H1 (cell line): ENCODE measurements around the gene NCOA5. TPM values are rescaled to one million over a fixed set of nuclear protein-coding genes. Genes with fewer than 3 reads are reported as not detected.

Experiments
- CTCF ChIA-PET: fragments of 300-600 bp; sonication (Branson Sonifier 250); formaldehyde crosslinking; loops from one replicate; lab custom pipeline; 2021; ENCODE audit not compliant: partially characterized antibody; lab: Charles Lee
- POLR2A ChIA-PET: fragments of 300-600 bp; sonication (Branson Sonifier 250); formaldehyde crosslinking; loops from one replicate; lab custom pipeline; 2021; ENCODE audit warnings: inconsistent platforms; ENCODE audit not compliant: partially characterized antibody; lab: Charles Lee
- DNase-seq, 2 experiments: peaks; one replicate each; pipeline versions ENCODE4 v3.0.0 to v3.0.0-alpha.2; 2010 to 2022; ENCODE audit warnings: low spot score in 2 of 2, low read depth in 1 of 2, mixed read lengths in 1 of 2
- FAIRE-seq: peaks from 2 replicates; lab custom pipeline; 2011; peaks lifted over from hg19 to GRCh38; lab: Jason Lieb, UNC
- H2AFZ ChIP-seq: 2 replicates; pipeline ENCODE4 v1.8.1; 2012; ENCODE audit warnings: low read length, inconsistent platforms
- H2AK5ac ChIP-seq: 2 replicates; pipeline ENCODE4 v1.6.1; 2013; ENCODE audit warnings: low read depth, low read length
- H2BK120ac ChIP-seq: replicated peaks from 2 replicates; pipeline ENCODE3; 2013; ENCODE audit warnings: low read depth, low read length, inconsistent platforms
- H2BK12ac ChIP-seq: 2 replicates; pipeline ENCODE4 v1.6.1; 2013; ENCODE audit warnings: low read depth, low read length
- H2BK15ac ChIP-seq: 2 replicates; pipeline ENCODE4 v1.6.1; 2013; ENCODE audit warnings: low read length
- H2BK20ac ChIP-seq: 2 replicates; pipeline ENCODE4 v1.6.1; 2013; ENCODE audit warnings: low read length
- H2BK5ac ChIP-seq: 2 replicates; pipeline ENCODE4 v1.6.1; 2013; ENCODE audit warnings: low read depth, low read length
- H3K14ac ChIP-seq: 2 replicates; pipeline ENCODE4 v1.6.1; 2013; ENCODE audit warnings: inconsistent platforms; ENCODE audit not compliant: insufficient read length
- H3K18ac ChIP-seq: 2 replicates; pipeline ENCODE4 v1.6.1; 2013; ENCODE audit warnings: low read length; ENCODE audit errors: extremely low read depth
- H3K23ac ChIP-seq: 2 replicates; pipeline ENCODE4 v1.6.1; 2013; ENCODE audit warnings: inconsistent platforms; ENCODE audit not compliant: insufficient read length
- H3K23me2 ChIP-seq: 2 replicates; pipeline ENCODE4 v1.6.1; 2013; ENCODE audit warnings: low read depth, low read length
- H3K27ac ChIP-seq: 2 replicates; pipeline ENCODE4 v1.6.1; 2011; ENCODE audit warnings: low read depth, low read length, inconsistent platforms
- H3K27me3 ChIP-seq, 4 experiments: replicated peaks in 1 of 4; 1 replicate in 1 of 4; 2 replicates in 3 of 4; pipeline versions ENCODE4 v1.6.1 to v1.8.1; 2011 to 2013; ENCODE audit warnings: low read length in 3 of 4, mild to moderate bottlenecking in 3 of 4, inconsistent platforms in 2 of 4, mixed read lengths in 2 of 4, moderate library complexity in 1 of 4; ENCODE audit not compliant: control insufficient read depth in 3 of 4, insufficient read depth in 3 of 4; ENCODE audit errors: extremely low read depth in 1 of 4
- H3K36me3 ChIP-seq, 4 experiments: 2 replicates each; pipeline versions ENCODE4 v1.6.1 to v1.8.1; 2011 to 2013; ENCODE audit warnings: mild to moderate bottlenecking in 4 of 4, low read length in 3 of 4, moderate library complexity in 2 of 4, control low read depth in 1 of 4, inconsistent platforms in 1 of 4; ENCODE audit not compliant: insufficient read depth in 4 of 4, control insufficient read depth in 2 of 4
- H3K4ac ChIP-seq: replicated peaks from 2 replicates; pipeline ENCODE3; 2013; ENCODE audit warnings: low read length, low read depth, mixed read lengths, inconsistent platforms; ENCODE audit not compliant: insufficient read length
- H3K4me1 ChIP-seq, 4 experiments: replicated peaks in 1 of 4; 1 replicate in 1 of 4; 2 replicates in 3 of 4; pipeline versions ENCODE4 v1.6.1 to v1.8.1; 2011 to 2013; ENCODE audit warnings: low read length in 3 of 4, inconsistent platforms in 2 of 4, mixed read lengths in 1 of 4; ENCODE audit not compliant: insufficient read depth in 4 of 4, control insufficient read depth in 3 of 4
- H3K4me2 ChIP-seq, 2 experiments: 2 replicates each; pipeline versions ENCODE4 v1.6.1 to v1.8.1; 2011 to 2013; ENCODE audit warnings: low read depth in 2 of 2, low read length in 2 of 2, control low read depth in 1 of 2, inconsistent platforms in 1 of 2, mild to moderate bottlenecking in 1 of 2; ENCODE audit not compliant: insufficient read depth in 1 of 2
- H3K4me3 ChIP-seq, 4 experiments: fragments of 200-600, 300-600 bp in 1 of 4; sonication (generic), shearing (Covaris generic), sonication (Bioruptor Twin) in 1 of 4; 2 replicates each; pipeline versions ENCODE4 v1.5.1 to v1.8.1; 2011 to 2016; ENCODE audit warnings: low read length in 4 of 4, low read depth in 3 of 4, control low read depth in 2 of 4, inconsistent platforms in 2 of 4, mild to moderate bottlenecking in 2 of 4, mixed read lengths in 1 of 4, moderate library complexity in 1 of 4; ENCODE audit not compliant: insufficient read depth in 2 of 4; ENCODE audit errors: extremely low read depth in 1 of 4
- H3K56ac ChIP-seq: replicated peaks from 2 replicates; pipeline ENCODE3; 2013; ENCODE audit warnings: low read depth, mild to moderate bottlenecking, mixed read lengths, low read length, inconsistent platforms; ENCODE audit not compliant: insufficient read length
- H3K79me1 ChIP-seq: 2 replicates; pipeline ENCODE4 v1.6.1; 2013; ENCODE audit warnings: low read depth, low read length, control low read depth
- H3K79me2 ChIP-seq, 2 experiments: 2 replicates each; pipeline versions ENCODE4 v1.6.1 to v1.8.1; 2012 to 2013; ENCODE audit warnings: low read length in 2 of 2, mild to moderate bottlenecking in 2 of 2, inconsistent platforms in 1 of 2; ENCODE audit not compliant: insufficient read depth in 2 of 2, control insufficient read depth in 1 of 2
- H3K9ac ChIP-seq, 4 experiments: replicated peaks in 1 of 4; 1 replicate in 1 of 4; 2 replicates in 3 of 4; pipeline versions ENCODE4 v1.6.1 to v1.8.1; 2011 to 2013; ENCODE audit warnings: low read depth in 3 of 4, low read length in 3 of 4, control low read depth in 2 of 4, mild to moderate bottlenecking in 2 of 4, moderate library complexity in 2 of 4, inconsistent platforms in 1 of 4; ENCODE audit errors: extremely low read depth in 1 of 4
- H3K9me3 ChIP-seq, 2 experiments: 2 replicates each; pipeline versions ENCODE4 v1.6.1 to v1.8.1; 2012 to 2013; ENCODE audit warnings: mild to moderate bottlenecking in 2 of 2, moderate library complexity in 2 of 2, control low read depth in 1 of 2, inconsistent platforms in 1 of 2, low read depth in 1 of 2, low read length in 1 of 2, mixed read lengths in 1 of 2; ENCODE audit not compliant: insufficient read depth in 2 of 2
- H4K20me1 ChIP-seq, 2 experiments: replicated peaks in 1 of 2; 2 replicates each; pipeline versions ENCODE3 to v1.8.1; 2011 to 2013; ENCODE audit warnings: inconsistent platforms in 2 of 2, low read length in 2 of 2, mild to moderate bottlenecking in 1 of 2; ENCODE audit not compliant: insufficient read depth in 2 of 2, control insufficient read depth in 1 of 2
- H4K5ac ChIP-seq: 2 replicates; pipeline ENCODE4 v1.6.1; 2013; ENCODE audit warnings: low read length, low read depth, mixed read lengths, inconsistent platforms; ENCODE audit not compliant: insufficient read length
- H4K8ac ChIP-seq: 2 replicates; pipeline ENCODE4 v1.8.0; 2013; ENCODE audit warnings: mild to moderate bottlenecking, moderate library complexity, low read length, inconsistent platforms; ENCODE audit not compliant: insufficient read depth; ENCODE audit errors: extremely low read depth
- H4K91ac ChIP-seq: replicated peaks from 2 replicates; pipeline ENCODE3; 2013; ENCODE audit warnings: low read length, mixed read lengths, inconsistent platforms; ENCODE audit not compliant: insufficient read length
- ATF3 ChIP-seq: IDR thresholded peaks from 2 replicates; pipeline ENCODE4 v1.6.1; 2011; ENCODE audit warnings: low read depth, mild to moderate bottlenecking, low read length; ENCODE audit not compliant: insufficient read depth
- BACH1 ChIP-seq: IDR thresholded peaks from 2 replicates; pipeline ENCODE4 v1.6.1; 2012; ENCODE audit warnings: low read length, improper control_type of control experiment
- CBX8 ChIP-seq: fragments of 300-800, 300-1000 bp; sonication (generic); IDR thresholded peaks from 2 replicates; pipeline ENCODE4 v1.7.1; 2016; ENCODE audit warnings: low read depth, low read length, borderline replicate concordance
- EP300 ChIP-seq, 2 experiments: IDR thresholded peaks; 1 replicate in 1 of 2; 2 replicates in 1 of 2; pipeline ENCODE4 v1.6.1; 2011 to 2012; ENCODE audit warnings: low read depth in 2 of 2, low read length in 2 of 2, mild to moderate bottlenecking in 2 of 2, borderline replicate concordance in 1 of 2, inconsistent platforms in 1 of 2, moderate library complexity in 1 of 2
- KDM5A ChIP-seq: fragments of 200-600 bp; IDR thresholded peaks from 2 replicates; pipeline ENCODE4 v1.7.1; 2012; ENCODE audit warnings: mild to moderate bottlenecking, low read length, inconsistent platforms, mixed read lengths
- SRF ChIP-seq: IDR thresholded peaks from 2 replicates; pipeline ENCODE4 v1.6.1; 2011; ENCODE audit warnings: mild to moderate bottlenecking, low read depth, low read length, moderate library complexity
- WGBS, 2 experiments: shearing (Covaris generic) in 1 of 2; methylation state at CpG; one replicate each; pipeline versions ENCODE4 v1.1.6 to v1.1.7; 2013 to 2015; ENCODE audit warnings: low lambda C conversion rate in 2 of 2, mixed read lengths in 2 of 2, inconsistent platforms in 1 of 2, low coverage in 1 of 2, missing lambda C conversion rate in 1 of 2; ENCODE audit not compliant: insufficient replicate concordance in 2 of 2, insufficient coverage in 1 of 2, insufficient read length in 1 of 2; ENCODE audit errors: extremely low coverage in 1 of 2, missing lambda C conversion rate in 1 of 2; 5-methylcytosine and 5-hydroxymethylcytosine counted together
- polyA plus RNA-seq, 7 experiments: library from polyadenylated mRNA; depleted of rRNA in 3 of 7; stranded (reverse) in 5 of 7; unstranded in 2 of 7; fragments of >200 nt in 5 of 7; fragments of 200-250 nt in 2 of 7; gene quantifications; 1 replicate in 5 of 7; 2 replicates in 1 of 7; 4 replicates in 1 of 7; pipeline versions ENCODE4 v1.2.1 to v1.2.3, GENCODE V29; 2011 to 2013; ENCODE audit warnings: missing spikeins in 2 of 7, mixed read lengths in 2 of 7
- total RNA-seq: library from RNA; stranded (reverse); fragmentation: NEBNext Ultra II Directional; extraction: Animal tissue kit (Norgen Biotek cat#: 25700); gene quantifications from 2 replicates; pipeline ENCODE4 v1.2.1, GENCODE V29; 2021

The NCOA5 gene
- total and polyA plus RNA-seq, 2 of the 8 experiments (the other 6 are each of a cell fraction or from before 2014, with no cell fraction given) = 20.4 to 29.0 TPM

GRCh38 chr20:46047821-46048220, 41.9 kb downstream of the NCOA5 start:
- no peak overlapping the region for H2BK20ac ChIP-seq
- 0 out of 7 replicates have a peak, but pooled peaks cover 0 to 3% (median 0%) of the 10 kb centered on the region in 4 experiments for H3K4me1 ChIP-seq
- no peaks in the 10 kb centered on the region for H3K79me1 ChIP-seq
- no peak overlapping the region for H3K56ac ChIP-seq
- H3K36me3 ChIP-seq = no peaks in the 10 kb centered on the region
- DNase-seq = no peak
- no peak overlapping the region for H3K4me2 ChIP-seq
- H2BK15ac ChIP-seq = no peak overlapping the region
- H3K27ac ChIP-seq = no peak overlapping the region
- no peak overlapping the region for H2AFZ ChIP-seq
- ChIA-PET POLR2A (no interaction called here), CTCF (interaction anchor here (0.9 to 2.0 kb wide), 5 partner anchors 11 to 30 kb away, joined by 3 to 12 read pairs (median 3); partner anchors contain the start of gene SLC12A5)
- H3K27me3 ChIP-seq = peaks cover 0 to 6% (median under 1%) of the 10 kb centered on the region in 4 experiments; a peak in 3 of 7 replicates
- no peak for FAIRE-seq
- WGBS, 2 experiments = 83% methylated on average over 7 of the region's 8 CpGs; no CpG with 5 or more reads in 1 of the 2 experiments
- H4K8ac ChIP-seq = no peak overlapping the region; the same call in 1 of the 2 replicates
- no peak overlapping the region for H2BK120ac ChIP-seq
- H3K18ac ChIP-seq = no peak overlapping the region
- no peak overlapping the region for H4K5ac ChIP-seq
- H3K4ac ChIP-seq = no peak overlapping the region
- no peak overlapping the region for H3K23ac ChIP-seq
- no peak overlapping the region for H2BK5ac ChIP-seq
- no peak overlapping the region for H3K9ac ChIP-seq
- H3K14ac ChIP-seq = no peak overlapping the region
- no peaks in the 10 kb centered on the region for H3K23me2 ChIP-seq
- TF ChIP-seq SRF = no peak
- 0 out of 2 replicates have a peak, but pooled peaks have one; percentile 28 for TF ChIP-seq BACH1
- no peak for TF ChIP-seq CBX8
- no peak for TF ChIP-seq ATF3
- no peak for TF ChIP-seq KDM5A
- TF ChIP-seq EP300 (IDR thresholded peaks at IDR 0.05; ENCODE audit: borderline replicate concordance in 1 of 2, low read depth in 2 of 2, low read length in 2 of 2) = no peak
- no peaks in the 10 kb centered on the region for H4K20me1 ChIP-seq
- H3K79me2 ChIP-seq = no peaks in the 10 kb centered on the region
- no peaks in the 10 kb centered on the region for H3K9me3 ChIP-seq
- H3K4me3 ChIP-seq = no peak overlapping the region
- H2AK5ac ChIP-seq = no peak overlapping the region
- H4K91ac ChIP-seq = no peak overlapping the region
- H2BK12ac ChIP-seq = no peak overlapping the region
